Measurements from ENCODE around the gene NKX2-4.
"Not testable (repeated sequence)": the region's sequence is repeated elsewhere in the genome, so short reads cannot be mapped to it uniquely, and the experiment has no call there.

NKX2-4 gene

DNA sequence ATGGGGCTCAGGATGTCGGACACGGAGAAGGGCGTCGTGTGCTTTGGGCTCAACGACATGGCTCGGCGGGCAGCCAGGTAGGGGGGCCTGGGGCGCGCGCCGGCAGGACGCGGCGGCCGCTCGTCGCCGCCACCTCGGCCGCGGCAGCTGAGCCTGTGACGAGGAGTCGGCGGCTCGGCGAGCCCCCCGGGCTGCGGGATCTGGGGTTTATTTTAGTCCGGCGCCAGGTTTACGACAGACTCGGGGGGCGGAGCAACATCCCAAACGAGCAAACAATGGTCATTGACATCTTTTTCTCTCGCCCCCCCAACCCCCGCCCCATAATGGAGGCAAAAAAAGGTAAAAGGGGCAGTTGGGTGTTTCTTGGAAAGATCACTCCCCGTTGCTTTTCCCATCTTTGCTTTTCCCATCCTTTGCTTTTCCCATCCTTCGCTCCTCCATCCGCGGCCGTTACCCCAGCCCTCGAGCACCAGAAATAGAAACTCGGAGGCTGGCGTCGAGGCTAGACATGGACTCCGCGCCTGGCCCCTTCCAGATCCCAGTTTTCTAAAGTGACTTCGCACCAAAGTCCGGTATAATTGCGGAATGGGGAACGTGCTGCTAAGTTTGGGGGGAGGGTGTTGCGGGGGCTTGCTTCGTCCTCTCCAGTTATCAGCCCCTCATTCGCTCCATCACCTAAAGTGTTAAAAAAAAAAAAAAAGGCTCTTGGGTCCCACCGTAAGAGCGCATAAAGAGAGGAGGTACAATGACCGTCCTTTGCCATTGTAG lies at the start of gene NKX2-4:
NKX2-4 (minus strand) TSS at position 186 of the 768 bp plus-strand sequence; CDS start at position 59, 127 bp downstream.
- no peak for DNase-seq (ENCODE audit: low read depth in 2 of 2)

DNA sequence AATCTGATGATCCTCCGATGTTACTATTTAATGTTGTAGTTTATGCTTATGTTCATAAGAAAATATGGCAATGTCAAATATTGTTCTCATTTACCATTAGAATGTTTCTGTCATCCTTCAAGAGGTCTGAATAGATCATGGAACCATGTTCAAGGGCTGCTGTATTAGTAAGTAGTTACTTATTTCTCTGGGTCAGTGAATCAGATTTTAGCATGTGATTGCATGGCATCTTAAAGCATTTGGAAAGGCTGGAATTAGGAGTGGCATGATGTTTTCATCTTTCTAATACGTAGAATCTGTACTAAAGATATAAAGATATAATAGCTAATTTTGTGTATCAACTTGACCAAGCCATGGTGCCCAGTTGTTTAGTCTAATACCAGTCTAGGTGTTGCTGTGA lies 40.5 kb upstream of the NKX2-4 start:
- no peak for DNase-seq (ENCODE audit: low read depth in 2 of 2)

DNA sequence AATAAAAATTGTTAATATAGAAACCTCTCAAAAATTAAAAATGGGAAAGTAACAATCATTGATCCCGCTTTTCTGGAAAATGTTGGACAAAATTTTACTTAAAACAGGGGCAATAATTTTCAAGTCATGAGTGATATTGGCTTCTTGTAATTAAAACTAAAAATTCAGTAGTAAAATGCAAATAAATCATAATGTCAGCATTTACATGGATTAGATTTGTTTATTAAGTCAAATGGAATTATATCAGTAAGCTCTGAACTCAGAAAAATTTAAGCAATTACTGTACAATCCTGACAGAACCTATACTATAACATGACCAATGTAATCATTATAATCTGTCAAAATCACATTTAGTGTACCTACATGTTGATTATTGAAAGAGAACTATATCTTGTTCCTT lies 39.9 kb upstream of the NKX2-4 start:
- no peak for DNase-seq (ENCODE audit: low read depth in 2 of 2)

DNA sequence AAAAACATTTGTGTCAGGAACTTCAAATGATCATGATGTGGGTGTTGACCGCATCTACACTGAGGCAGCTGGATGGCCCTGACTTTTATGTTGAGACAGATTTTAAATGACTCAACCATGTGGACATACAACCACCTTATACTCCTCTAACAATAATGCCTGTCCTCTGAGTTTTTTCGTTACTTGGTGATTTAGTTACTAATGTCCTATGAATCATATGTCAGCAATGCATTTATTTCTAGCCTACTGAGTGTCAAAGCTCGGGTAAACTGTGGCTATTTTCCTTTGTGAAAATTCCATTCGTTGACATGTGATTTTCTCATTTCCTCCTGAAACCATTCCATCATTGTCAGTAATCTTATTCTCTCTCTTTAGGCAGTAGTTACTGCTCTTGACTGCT lies 38.9 kb upstream of the NKX2-4 start:
- DNase-seq (ENCODE audit: low read depth in 2 of 2), result no peak

DNA sequence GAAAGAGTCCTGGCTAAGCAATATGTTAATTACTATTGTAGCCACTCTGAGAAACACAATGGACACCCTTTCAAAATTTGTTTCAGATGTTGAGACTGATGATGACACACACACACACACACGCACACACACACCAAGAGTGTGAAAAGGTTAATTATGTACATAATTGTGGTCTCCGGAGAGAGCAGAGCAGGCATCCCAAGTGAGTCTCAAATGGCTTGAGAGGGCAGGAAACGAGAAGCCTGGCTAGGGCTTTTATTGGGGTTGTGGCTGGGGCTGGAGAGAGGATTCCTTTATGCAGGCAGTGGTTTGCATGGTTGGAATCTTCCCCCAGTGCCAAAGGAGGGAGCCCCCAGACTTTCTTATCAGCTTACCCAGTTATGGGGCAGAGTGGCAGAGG lies 38.2 kb upstream of the NKX2-4 start:
- DNase-seq (ENCODE audit: low read depth in 2 of 2), result no peak

DNA sequence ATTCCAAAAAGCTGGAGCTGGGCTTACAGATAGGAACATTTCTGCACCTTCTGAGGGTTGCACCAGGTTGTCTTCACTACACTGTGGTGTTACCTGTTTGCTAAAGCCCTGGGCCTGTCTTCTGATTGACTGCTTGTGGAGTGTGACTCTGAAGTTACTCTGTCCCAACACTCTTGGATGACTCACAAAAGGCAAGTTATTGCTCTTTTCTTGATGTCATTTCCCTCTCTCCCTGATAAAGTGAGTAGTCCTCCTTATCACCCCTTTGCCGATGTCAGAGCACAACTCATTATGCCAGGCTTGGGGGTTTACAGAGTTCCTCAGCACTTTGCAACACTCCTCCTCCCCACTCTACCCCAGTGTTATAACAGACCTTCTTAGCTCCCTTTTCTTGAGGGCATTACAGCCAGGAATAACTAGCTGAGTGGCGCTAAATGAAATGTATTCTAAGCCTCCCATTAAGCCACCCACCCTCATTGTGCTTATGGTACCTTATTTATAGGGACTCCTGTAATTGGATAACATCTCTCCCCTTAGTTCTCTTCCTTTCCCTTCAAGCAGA lies 36.1 kb upstream of the NKX2-4 start:
- no peak for DNase-seq (ENCODE audit: low read depth in 2 of 2)

DNA sequence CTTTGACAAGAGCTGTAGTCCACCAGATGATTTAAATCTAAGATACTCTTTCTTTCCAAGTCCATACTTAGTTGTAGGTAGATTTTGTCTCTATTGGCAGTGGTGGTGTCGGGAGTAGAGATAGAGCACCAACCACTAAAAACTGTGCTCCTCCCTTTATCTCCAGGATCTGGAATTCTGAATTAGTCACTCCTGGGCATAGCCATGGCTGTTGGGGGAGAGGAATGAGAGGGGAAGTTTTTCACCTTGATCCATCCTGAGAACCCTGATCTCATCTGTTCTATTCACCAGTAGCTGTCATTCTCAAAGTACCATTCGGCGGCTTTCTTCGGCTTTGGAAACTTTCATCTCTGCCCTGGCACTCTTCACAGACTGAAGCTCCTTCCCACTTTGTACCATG lies 35.6 kb upstream of the NKX2-4 start:
- DNase-seq (ENCODE audit: low read depth in 2 of 2), result no peak

DNA sequence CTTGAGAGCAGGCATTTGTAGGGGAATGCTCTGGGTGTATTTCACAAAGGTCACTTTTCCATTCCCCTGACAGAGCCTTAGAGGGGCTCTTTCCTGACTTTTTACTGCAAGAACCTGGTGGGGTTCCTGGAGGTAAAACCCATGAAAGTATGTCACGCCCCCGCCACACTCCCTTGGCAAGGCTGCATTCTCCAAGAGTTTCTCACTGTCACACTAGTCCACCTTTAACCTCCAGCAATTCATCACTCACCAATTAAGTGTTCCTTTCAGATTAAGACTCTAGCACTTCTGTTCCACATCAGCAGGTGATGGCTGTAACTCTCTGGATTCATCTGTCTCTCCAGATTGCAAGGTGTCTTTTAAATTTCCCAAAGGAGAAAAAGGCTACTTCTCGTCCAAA lies 32.7 kb upstream of the NKX2-4 start:
- no peak for DNase-seq (ENCODE audit: low read depth in 2 of 2)

DNA sequence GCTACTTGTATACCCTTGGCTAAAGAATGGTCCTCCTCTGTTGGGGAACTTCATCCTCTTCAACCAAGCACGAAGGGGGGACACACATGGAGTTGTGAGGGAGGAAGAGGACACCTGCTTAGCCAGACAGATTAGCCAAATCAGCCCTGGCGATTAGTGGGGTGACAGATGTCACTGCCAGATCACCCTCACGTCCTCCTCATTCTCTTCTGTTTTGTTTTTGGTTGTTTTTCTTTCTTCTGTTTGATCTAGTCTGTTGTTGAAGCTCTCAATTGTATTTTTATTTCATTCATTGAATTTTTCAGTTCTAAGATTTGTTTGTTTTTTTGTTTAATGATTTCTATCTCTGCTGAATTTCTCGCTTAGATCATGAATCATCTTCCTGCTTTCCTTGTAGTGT lies 27.5 kb upstream of the NKX2-4 start:
- no peak for DNase-seq (ENCODE audit: low read depth in 2 of 2)

DNA sequence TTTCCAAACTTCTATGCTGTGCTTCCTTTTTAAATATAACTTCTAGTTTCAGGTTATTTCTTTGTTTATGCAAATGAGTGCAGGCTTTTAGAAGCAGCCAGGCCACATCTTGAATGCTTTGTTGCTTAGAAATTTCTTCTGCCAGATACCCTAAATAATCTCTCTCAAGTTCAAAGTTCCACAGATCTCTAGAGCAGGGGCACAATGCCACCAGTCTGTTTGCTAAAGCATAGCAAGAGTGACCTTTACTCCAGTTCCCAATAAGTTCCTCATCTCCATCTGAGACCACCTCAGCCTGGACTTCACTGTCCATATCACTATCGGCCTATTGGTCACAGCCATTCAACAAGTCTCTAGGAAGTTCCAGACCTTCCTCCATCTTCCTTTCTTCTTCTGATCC lies 26.4 kb upstream of the NKX2-4 start:
- not testable (repeated sequence) for DNase-seq (ENCODE audit: low read depth in 2 of 2)

DNA sequence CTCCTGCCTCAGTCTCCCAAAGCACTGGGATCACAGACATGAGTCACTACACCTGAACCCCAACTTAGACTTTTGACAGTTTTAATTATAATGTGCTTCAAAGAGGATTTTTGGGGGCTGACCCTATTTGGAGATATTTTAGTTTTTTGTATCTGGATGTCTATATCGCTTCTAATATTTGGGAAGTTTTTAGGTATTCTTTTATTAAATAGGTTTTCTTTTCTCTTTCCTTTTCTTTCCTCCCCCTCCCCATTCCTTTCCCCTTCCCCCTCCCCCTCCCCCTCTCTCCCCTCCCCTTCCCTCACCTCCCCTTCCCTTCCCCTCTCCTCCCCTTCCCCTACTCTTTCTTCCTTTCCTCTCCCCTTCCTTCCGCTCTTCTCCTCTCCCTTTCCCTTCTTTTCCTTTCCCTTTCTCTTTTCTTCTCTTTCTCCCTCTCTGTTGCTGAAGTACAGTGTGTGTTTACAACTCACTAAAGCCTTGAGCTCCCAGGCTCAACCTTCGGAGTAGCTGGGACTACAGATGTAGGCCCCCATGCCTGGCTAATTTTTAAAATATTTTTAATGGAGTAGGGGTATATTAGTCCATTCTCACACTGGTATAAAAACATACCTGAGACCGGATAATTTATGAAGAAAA lies 24.4 kb upstream of the NKX2-4 start:
- DNase-seq (ENCODE audit: low read depth in 2 of 2), result no peak

DNA sequence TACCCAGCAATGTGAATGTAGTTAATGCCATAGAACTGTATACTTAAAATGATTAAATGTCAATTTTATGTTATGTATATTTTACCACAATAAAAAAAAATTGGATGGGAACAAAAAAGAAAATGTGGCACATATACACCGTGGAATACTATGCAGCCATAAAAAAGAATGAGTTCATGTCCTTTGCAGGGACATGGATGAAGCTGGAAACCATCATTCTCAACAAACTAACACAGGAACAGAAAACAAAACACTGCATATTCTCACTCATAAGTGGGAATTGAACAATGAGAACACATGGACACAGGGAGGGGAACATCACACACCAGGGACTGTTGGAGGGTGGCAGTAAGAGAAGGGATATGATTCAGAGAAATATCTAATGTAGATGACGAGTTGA lies 21.8 kb upstream of the NKX2-4 start:
- DNase-seq (ENCODE audit: low read depth in 2 of 2), result not testable (repeated sequence)

DNA sequence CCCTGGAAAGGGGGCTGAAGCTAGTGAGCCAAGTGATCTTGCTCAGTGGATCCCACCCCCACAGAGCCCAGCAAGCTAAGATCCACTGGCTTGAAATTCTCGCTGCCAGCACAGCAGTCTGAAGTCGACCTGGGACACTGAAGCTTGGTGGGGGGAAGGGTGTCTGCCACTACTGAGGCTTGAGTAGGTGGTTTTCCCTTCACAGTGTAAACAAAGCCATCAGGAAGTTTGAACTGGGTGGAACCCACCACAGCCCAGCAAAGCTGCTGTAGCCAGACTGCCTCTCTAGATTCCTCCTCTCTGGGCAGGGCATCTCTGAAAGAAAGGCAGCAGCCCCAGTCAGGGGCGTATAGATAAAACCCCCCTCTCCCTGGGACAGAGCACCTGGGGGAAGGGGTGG lies 16.7 kb upstream of the NKX2-4 start:
- not testable (repeated sequence) for DNase-seq (ENCODE audit: low read depth in 2 of 2)

DNA sequence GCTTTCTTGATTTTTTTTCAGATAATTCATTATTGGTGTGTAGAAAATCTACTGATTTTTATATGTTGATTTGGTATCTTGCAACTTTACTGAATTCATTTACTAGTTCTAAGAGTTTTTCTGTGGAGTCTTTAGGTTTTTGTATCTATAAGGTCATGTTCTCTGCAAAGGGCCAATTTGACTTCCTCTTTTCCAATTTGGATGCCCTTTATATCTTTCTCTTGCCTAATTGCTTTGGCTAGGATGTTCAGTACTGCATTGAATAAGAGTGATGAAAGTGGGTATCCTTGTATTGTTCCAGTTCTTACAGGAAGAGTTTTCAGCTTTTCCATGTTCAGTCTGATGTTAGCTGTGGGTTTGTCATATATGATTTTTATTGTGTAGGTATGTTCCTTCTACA lies 14.4 kb upstream of the NKX2-4 start:
- no peak for DNase-seq (ENCODE audit: low read depth in 2 of 2)

DNA sequence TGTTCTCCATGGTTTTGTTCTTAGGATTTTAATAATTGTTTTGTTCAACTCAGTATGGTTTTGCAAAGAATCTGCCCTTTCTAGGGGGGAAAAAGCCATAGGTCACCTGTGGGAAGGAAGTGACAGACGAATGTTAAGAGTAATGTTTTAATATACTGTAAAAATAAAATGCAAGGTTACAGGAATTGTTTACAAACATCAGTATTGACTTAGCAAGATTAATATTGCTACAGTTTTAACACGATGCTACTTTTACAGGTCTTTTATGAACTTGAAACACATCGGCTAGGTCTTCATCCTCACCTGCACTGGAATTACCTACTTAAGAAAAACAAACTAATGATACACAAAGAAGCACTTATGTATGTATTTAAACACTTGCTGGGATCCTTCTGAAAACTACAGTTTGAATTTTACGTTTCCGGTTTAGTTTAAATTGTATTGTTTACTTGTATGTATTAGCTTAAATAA lies 1.7 kb upstream of the NKX2-4 start:
- no peak for DNase-seq (ENCODE audit: low read depth in 2 of 2)

DNA sequence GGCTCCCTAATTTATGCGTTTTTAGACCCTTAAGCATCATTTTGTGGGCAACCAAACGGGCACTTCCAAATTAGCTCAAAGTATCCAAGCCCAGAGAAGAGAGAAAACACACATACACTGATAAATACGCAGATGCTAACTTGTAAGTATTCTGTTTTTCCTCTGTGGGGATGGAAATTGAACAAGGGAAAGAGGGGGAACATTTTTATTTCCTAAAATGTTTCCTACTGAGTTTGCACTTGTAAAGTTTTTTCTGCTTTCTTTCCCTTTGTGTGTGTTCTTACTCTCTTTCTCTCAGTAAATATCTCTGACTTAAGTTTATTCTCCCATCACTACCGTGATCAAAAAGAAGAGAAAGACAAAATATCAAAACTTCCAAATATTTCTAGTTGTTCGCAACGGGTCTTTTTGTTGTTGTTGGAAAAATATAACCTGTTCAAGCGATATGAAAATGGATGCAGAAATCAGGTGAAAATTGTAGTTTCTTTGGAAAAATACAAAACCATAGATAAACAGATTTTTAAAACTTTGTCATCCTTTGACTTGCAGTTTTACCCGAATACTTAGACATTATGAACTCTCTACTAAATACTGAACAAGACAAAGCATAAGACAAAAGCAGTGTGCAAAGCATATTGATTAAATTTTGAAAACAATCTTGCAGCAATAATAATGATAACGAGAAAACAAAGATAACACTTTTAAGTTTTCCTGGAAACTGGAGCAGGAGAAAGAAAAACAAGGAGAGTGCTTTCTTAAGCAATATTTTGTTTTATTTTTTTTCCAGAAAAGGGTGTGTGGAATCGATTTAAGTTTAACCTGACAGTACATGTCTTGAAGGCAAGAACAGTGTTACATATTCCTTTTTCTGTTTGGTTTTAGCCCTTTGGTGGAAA lies 1.0 kb upstream of the NKX2-4 start:
- no peak for DNase-seq (ENCODE audit: low read depth in 2 of 2)

DNA sequence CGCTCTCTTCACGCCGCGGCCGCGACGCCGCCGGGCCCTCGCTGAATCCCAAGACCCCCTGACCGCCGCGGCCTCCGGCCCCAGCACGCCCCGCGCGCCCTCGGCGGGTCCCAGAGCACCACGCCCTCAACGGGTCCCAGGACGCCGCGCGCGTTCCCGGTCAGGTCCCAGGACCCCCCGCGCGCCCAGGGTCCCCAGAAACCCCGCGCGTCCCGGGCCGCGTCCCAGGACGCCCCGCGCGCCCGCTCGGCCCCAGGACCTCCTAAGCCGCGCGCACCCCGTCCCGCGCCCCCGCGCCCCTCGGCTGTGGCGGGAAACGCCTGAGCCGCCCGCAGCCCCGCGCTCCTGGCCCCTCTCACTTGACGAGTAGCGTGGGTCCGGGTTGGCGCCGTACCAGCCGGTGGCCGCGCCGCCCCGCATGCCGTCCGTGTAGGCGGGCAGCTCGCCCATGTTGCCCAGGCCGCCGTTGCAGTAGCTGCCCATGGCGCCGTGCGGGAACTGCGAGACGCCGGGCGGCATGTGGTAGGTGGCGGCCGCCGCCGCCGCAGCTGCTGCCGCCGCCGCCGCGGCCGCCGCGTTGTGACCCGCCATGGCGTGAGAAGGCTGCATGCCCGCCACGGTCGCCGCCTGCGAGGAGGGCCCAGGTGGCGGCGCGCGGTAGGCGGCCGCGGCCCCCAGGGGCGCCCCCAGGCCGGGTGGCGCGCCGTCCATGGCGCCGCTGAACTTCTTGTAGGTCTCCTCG lies 556 bp downstream of the NKX2-4 start:
- no peak for DNase-seq (ENCODE audit: low read depth in 2 of 2)

DNA sequence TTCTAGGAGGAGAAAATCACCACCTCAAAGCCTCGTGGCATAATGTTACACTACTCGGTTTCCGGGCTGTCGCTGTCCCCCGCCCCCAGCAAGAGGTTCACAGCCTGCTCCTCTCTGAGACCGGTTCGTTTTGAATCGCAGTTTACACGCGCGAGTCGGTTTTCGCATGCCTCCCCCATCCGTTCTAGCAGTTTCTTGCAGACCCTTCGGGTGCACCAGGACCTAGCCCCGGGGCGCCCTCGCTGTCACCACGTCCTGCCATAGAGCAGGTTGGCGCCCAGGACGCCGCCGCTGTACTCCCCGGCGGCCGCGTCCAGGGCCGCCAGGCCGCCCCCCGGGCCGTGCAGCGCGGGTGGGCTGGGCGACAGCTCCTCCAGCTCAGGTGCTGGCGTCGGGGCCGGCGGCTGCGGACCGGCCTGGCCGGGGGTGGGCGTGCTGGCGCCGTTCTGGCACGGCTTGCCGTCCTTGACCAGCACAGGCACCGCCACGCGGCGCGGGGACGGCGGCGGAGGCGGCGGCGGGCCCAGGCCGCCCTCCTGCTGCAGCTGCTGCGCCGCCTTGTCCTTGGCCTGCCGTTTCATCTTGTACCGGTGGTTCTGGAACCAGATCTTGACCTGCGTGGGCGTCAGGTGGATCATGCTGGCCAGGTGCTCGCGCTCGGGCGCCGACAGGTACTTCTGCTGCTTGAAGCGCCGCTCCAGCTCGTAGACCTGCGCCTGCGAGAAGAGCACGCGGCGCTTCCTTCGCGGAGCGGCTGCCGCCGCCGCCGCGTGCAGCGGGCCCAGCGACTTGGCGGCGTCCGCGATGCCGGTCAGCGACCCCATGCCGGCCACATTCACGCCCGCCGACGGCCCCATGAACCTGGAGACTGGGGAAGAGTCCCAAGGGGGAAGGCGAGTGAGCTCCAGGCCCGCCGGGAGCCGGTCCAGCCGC lies 1.4 kb downstream of the NKX2-4 start:
- DNase-seq (ENCODE audit: low read depth in 2 of 2), result no peak

DNA sequence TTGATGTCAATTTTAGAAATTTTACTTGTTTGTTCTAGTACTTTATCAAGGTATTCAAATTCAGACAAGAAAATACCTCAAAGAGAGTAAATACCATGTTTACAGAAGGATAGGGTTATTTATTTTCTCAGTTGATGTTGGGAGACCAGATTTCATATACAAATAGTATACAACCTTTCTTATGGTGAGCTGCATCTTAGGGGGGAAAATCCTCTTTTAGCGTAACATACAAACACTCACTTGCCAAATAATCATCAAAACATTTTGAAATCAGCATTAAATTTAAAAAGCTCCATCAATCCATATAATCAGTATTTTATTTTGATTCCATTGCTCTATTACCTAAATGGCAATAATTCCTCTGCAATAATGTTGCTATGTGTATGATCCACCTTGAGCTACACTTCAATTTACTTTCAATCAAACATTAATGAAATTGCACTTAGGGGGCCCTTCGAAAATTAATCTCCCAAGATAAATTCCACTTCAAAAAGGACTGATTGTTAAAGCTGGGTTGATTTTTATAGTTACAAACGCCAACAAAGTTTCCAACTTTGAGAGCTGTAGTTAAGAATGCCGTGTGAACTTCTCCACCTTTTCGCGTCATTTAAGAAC lies 2.2 kb downstream of the NKX2-4 start:
- DNase-seq (ENCODE audit: low read depth in 2 of 2), result no peak

DNA sequence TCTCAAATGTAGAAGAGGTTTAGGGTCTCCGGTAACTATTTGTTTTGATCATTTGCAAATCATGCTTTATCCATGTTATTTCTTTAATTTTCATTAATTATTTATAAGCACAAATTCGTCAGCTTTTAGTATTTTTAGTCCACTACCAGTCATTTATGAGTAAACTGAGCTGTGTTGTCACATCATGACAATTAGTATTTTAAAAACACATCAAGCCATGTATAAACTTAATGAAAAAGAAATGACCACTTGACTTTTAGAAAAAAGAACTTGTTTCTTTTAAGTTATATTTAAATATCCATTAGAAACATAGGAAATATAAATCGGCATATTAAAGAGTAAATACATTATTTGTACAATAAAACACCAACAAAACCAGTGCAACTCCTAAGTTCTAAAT lies 2.8 kb downstream of the NKX2-4 start:
- no peak for DNase-seq (ENCODE audit: low read depth in 2 of 2)

Data from activated CD4-positive, alpha-beta T cell treated with anti-CD3 and anti-CD28 coated beads for 24 hours (primary cell).